Measurements from ENCODE around the gene NAALADL2. TPM values are rescaled to one million over a fixed set of nuclear protein-coding genes. Genes with fewer than 3 reads are reported as not detected.

Gene NAALADL2
- total and polyA plus RNA-seq, 9 of the 15 experiments (the other 6 are each of a cell fraction or from before 2014, with no cell fraction given) = 0.29 to 1.1 (median 0.79) TPM; not detected in 1

DNA sequence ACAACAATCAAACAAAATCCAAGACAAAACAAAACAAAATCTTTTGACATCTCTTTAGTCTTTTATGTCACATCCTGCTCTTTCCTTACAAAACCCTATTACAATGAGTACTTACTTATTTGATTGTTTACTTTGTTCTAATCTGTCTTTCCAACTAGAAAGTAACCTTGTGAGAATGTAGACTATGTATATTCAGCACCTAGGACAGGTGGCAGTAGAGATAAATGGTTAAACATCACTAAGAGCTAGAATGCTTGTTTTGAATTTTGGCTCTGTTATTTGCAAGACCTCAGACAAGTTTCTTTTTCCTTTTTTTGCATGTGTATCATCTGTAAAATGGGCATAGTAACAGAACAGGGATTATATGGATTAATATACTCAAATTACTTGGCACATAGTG, 33.1 kb upstream of the NAALADL2 start (continued):
- TF ChIP-seq SUPT5H (IDR thresholded peaks at IDR 0.05) = no peak

DNA sequence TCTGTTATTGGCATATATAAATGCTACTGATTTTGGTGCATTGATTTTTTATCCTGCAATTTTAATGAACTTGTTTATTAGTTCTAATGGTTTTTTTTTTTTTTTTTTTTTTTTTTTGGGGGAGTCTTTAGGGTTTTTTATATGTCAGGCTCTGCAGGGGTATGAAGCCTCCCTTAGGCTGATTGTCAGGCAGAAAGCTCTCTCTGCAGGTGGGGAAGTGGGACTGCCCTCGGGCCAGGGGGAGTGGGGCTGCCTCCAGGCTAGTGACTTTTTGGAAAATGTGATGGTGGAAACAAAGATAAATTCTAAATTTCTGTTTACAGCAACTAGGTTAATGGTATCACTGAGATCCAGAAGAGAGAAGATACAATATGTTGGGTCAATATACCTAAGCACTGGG, 14.4 kb upstream of the NAALADL2 start:
- BruUV-seq (replicated peaks) = no TSS peak
- TF ChIP-seq, protein P1, sequence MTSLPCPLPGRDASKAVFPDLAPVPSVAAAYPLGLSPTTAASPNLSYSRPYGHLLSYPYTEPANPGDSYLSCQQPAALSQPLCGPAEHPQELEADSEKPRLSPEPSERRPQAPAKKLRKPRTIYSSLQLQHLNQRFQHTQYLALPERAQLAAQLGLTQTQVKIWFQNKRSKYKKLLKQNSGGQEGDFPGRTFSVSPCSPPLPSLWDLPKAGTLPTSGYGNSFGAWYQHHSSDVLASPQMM (CRISPR knock-in tag; IDR thresholded peaks at IDR 0.05) = no peak
- TF ChIP-seq ETV1 (tag; conservative IDR thresholded peaks at IDR 0.05; ENCODE audit: low read depth) (no peak), ELF4 (CRISPR knock-in tag; IDR thresholded peaks at IDR 0.05) (no peak), NR2C2 (CRISPR knock-in tag; IDR thresholded peaks at IDR 0.05) (no peak), NR2C2 (tag; IDR thresholded peaks at IDR 0.05) (no peak), ZNF695 (CRISPR knock-in tag; IDR thresholded peaks at IDR 0.05) (no peak), ELF2 (CRISPR knock-in tag; IDR thresholded peaks at IDR 0.05) (no peak), MBD2 (IDR thresholded peaks at IDR 0.05; ENCODE audit: borderline replicate concordance, low read depth) (no peak), ARID2 (IDR thresholded peaks at IDR 0.05) (no peak), CC2D1A (IDR thresholded peaks at IDR 0.05) (no peak), BRCA1 (IDR thresholded peaks at IDR 0.05) (no peak), BRCA1 (CRISPR knock-in tag; IDR thresholded peaks at IDR 0.05) (no peak), MEF2D (tag; conservative IDR thresholded peaks at IDR 0.05; ENCODE audit: low read depth) (no peak), ETS2 (tag; IDR thresholded peaks at IDR 0.05; ENCODE audit: borderline replicate concordance, poor library complexity, severe bottlenecking) (no peak), NFRKB (IDR thresholded peaks at IDR 0.05; ENCODE audit: low read depth) (no peak), SREBF2 (CRISPR knock-in tag; IDR thresholded peaks at IDR 0.05) (no peak)
- TF ChIP-seq, protein P2, sequence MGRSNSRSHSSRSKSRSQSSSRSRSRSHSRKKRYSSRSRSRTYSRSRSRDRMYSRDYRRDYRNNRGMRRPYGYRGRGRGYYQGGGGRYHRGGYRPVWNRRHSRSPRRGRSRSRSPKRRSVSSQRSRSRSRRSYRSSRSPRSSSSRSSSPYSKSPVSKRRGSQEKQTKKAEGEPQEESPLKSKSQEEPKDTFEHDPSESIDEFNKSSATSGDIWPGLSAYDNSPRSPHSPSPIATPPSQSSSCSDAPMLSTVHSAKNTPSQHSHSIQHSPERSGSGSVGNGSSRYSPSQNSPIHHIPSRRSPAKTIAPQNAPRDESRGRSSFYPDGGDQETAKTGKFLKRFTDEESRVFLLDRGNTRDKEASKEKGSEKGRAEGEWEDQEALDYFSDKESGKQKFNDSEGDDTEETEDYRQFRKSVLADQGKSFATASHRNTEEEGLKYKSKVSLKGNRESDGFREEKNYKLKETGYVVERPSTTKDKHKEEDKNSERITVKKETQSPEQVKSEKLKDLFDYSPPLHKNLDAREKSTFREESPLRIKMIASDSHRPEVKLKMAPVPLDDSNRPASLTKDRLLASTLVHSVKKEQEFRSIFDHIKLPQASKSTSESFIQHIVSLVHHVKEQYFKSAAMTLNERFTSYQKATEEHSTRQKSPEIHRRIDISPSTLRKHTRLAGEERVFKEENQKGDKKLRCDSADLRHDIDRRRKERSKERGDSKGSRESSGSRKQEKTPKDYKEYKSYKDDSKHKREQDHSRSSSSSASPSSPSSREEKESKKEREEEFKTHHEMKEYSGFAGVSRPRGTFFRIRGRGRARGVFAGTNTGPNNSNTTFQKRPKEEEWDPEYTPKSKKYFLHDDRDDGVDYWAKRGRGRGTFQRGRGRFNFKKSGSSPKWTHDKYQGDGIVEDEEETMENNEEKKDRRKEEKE (IDR thresholded peaks at IDR 0.05; ENCODE audit: borderline replicate concordance in 1 of 2, control insufficient read depth in 1 of 2, low read depth in 2 of 2, low read length in 1 of 2) = no peak
- TF ChIP-seq, protein P3, sequence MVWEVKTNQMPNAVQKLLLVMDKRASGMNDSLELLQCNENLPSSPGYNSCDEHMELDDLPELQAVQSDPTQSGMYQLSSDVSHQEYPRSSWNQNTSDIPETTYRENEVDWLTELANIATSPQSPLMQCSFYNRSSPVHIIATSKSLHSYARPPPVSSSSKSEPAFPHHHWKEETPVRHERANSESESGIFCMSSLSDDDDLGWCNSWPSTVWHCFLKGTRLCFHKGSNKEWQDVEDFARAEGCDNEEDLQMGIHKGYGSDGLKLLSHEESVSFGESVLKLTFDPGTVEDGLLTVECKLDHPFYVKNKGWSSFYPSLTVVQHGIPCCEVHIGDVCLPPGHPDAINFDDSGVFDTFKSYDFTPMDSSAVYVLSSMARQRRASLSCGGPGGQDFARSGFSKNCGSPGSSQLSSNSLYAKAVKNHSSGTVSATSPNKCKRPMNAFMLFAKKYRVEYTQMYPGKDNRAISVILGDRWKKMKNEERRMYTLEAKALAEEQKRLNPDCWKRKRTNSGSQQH (CRISPR knock-in tag; IDR thresholded peaks at IDR 0.05) = no peak

More for the DNA sequence above, 14.4 kb upstream of the NAALADL2 start:
- H4K20me1 ChIP-seq (replicated peaks; ENCODE audit: control insufficient read depth, insufficient read depth, low read length) = no peaks in the 10 kb centered on the region
- no peak for ATAC-seq
- WGBS (ENCODE audit: insufficient coverage, low coverage, missing lambda C conversion rate) = no CpG with 5 or more reads among the region's 1 CpG
- no peaks in the 10 kb centered on the region for H3K9me3 ChIP-seq (replicated peaks; ENCODE audit: control insufficient read depth, insufficient read depth, low read depth, low read length)
- no peak overlapping the region for H2AFZ ChIP-seq (ENCODE audit: low read depth, low read length)
- intact Hi-C loops (cut with micrococcal nuclease) (no loop called here), in situ Hi-C loops (cut with MboI) (no loop called here)
- no peak for FAIRE-seq
- H3K4me3 ChIP-seq = no peak overlapping the region
- no peaks in the 10 kb centered on the region for H3K4me1 ChIP-seq (replicated peaks in 1 of 2; ENCODE audit: control insufficient read depth in 2 of 2, insufficient read depth in 2 of 2, low read length in 2 of 2)
- ChIA-PET POLR2A (no interaction called here), CTCF (ENCODE audit: low intra/inter-chr PET ratio) (no interaction called here)
- H3K9ac ChIP-seq (ENCODE audit: insufficient read depth in 1 of 2, low read depth in 2 of 2, low read length in 2 of 2) = no peak overlapping the region
- no peaks in the 10 kb centered on the region for H3K36me3 ChIP-seq (ENCODE audit: control insufficient read depth, insufficient read depth, low read length)
- H3K27me3 ChIP-seq (ENCODE audit: control insufficient read depth in 2 of 2, insufficient read depth in 2 of 2, low read length in 2 of 2) = no peaks in the 10 kb centered on the region
- no peak overlapping the region for H3K27ac ChIP-seq (ENCODE audit: extremely low read depth, low read depth, low read length)
- no peaks in the 10 kb centered on the region for H3K9me1 ChIP-seq (ENCODE audit: control insufficient read depth, insufficient read depth, low read length)
- no peaks in the 10 kb centered on the region for H3K79me2 ChIP-seq (ENCODE audit: control insufficient read depth, insufficient read depth, low read length)
- H3K4me2 ChIP-seq (ENCODE audit: insufficient read depth, low read length) = no peak overlapping the region
- no peak for DNase-seq (ENCODE audit: extremely low read depth in 1 of 4, low spot score in 3 of 4)
